Upper lobe of left lung (tissue), 4 donors: ENCODE results near the gene LOC128125822.

Experiments used
- POLR2A ChIP-seq, 4 donors: fragments of 450-650 bp; IDR thresholded peaks; one replicate each; pipeline ENCODE4 v1.5.1; 2016 to 2017; ENCODE audit warnings: antibody characterized with exemption in 4 of 4, mild to moderate bottlenecking in 2 of 4
- TF ChIP-seq, protein P1 (sequence below), 6 experiments: fragments of 450-650 bp in 4 of 6; fragments of 200-600 bp in 2 of 6; sonication (generic) in 2 of 6; IDR thresholded peaks; one replicate each; pipeline ENCODE4 v1.5.1; 2016 to 2019; ENCODE audit warnings: antibody characterized with exemption in 6 of 6

DNA sequence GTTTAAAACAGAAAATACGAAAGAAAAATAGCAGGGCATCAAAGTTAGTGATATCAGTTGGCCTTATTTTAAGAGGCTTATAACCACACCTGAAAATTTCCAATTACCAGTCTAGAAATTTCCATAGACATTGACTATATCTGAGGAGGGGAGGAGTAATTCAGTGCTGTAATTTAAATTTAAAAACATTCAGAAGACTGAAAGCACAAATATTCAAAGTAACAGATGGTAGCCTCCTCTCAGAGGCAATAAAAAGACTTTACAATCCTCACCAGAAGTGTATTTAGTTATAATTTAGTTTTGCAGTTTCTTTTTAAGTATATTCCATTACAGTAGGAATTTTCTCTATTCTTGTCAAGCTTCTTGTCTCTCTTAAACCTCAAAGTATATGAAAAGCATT, 18.4 kb upstream of the LOC128125822 start:
- TF ChIP-seq, protein P1, sequence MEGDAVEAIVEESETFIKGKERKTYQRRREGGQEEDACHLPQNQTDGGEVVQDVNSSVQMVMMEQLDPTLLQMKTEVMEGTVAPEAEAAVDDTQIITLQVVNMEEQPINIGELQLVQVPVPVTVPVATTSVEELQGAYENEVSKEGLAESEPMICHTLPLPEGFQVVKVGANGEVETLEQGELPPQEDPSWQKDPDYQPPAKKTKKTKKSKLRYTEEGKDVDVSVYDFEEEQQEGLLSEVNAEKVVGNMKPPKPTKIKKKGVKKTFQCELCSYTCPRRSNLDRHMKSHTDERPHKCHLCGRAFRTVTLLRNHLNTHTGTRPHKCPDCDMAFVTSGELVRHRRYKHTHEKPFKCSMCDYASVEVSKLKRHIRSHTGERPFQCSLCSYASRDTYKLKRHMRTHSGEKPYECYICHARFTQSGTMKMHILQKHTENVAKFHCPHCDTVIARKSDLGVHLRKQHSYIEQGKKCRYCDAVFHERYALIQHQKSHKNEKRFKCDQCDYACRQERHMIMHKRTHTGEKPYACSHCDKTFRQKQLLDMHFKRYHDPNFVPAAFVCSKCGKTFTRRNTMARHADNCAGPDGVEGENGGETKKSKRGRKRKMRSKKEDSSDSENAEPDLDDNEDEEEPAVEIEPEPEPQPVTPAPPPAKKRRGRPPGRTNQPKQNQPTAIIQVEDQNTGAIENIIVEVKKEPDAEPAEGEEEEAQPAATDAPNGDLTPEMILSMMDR (IDR thresholded peaks at IDR 0.05) = no peak
- TF ChIP-seq POLR2A (IDR thresholded peaks at IDR 0.05) = no peak
